IPS-15b (cell line): ENCODE results near the gene TENT5C.

Experiments used
- H3K27me3 ChIP-seq: one replicate; pipeline ENCODE4 v1.6.1; 2013; ENCODE audit warnings: low read length; ENCODE audit not compliant: control insufficient read depth, insufficient read depth
- H3K36me3 ChIP-seq: one replicate; pipeline ENCODE4 v1.6.1; 2013; ENCODE audit warnings: low read length; ENCODE audit not compliant: control insufficient read depth, insufficient read depth
- H3K4me1 ChIP-seq: one replicate; pipeline ENCODE4 v1.6.1; 2013; ENCODE audit warnings: mild to moderate bottlenecking, low read length; ENCODE audit not compliant: control insufficient read depth, insufficient read depth
- H3K4me3 ChIP-seq: one replicate; pipeline ENCODE4 v1.5.1; 2013; ENCODE audit warnings: low read depth, low read length
- H3K9ac ChIP-seq: one replicate; pipeline ENCODE4 v1.6.1; 2013; ENCODE audit warnings: low read depth, mild to moderate bottlenecking, low read length
- H3K9me3 ChIP-seq: one replicate; pipeline ENCODE4 v1.6.1; 2013; ENCODE audit warnings: mild to moderate bottlenecking, low read length; ENCODE audit not compliant: control insufficient read depth, insufficient read depth

Gene TENT5C

GRCh38 chr1:117585086-117585485 lies 20.8 kb upstream of the TENT5C start:
- Histone ChIP-seq H3K9ac (no peak overlapping the region), H3K4me1 (no peaks in the 10 kb centered on the region), H3K36me3 (no peaks in the 10 kb centered on the region), H3K27me3 (no peaks in the 10 kb centered on the region), H3K9me3 (no peaks in the 10 kb centered on the region), H3K4me3 (no peak overlapping the region)

- Histone ChIP-seq H3K9ac (no peak overlapping the region), H3K4me3 (no peak overlapping the region), H3K4me1 (no peaks in the 10 kb centered on the region), H3K27me3 (no peaks in the 10 kb centered on the region), H3K36me3 (no peaks in the 10 kb centered on the region), H3K9me3 (no peaks in the 10 kb centered on the region)
Measured at GRCh38 chr1:117586337-117586736, 19.5 kb upstream of the TENT5C start.

GRCh38 chr1:117586747-117587498 lies 18.9 kb upstream of the TENT5C start:
- Histone ChIP-seq H3K27me3 (no peaks in the 10 kb centered on the region), H3K9ac (no peak overlapping the region), H3K36me3 (no peaks in the 10 kb centered on the region), H3K4me3 (no peak overlapping the region), H3K4me1 (no peaks in the 10 kb centered on the region), H3K9me3 (no peaks in the 10 kb centered on the region)

GRCh38 chr1:117587499-117588356 lies 18.1 kb upstream of the TENT5C start:
- Histone ChIP-seq H3K36me3 (no peaks in the 10 kb centered on the region), H3K9me3 (no peaks in the 10 kb centered on the region), H3K4me3 (no peak overlapping the region), H3K27me3 (no peaks in the 10 kb centered on the region), H3K4me1 (no peaks in the 10 kb centered on the region), H3K9ac (no peak overlapping the region)

GRCh38 chr1:117589544-117589943 lies 16.3 kb upstream of the TENT5C start:
- Histone ChIP-seq H3K4me1 (no peaks in the 10 kb centered on the region), H3K9me3 (no peaks in the 10 kb centered on the region), H3K27me3 (no peaks in the 10 kb centered on the region), H3K9ac (no peak overlapping the region), H3K36me3 (no peaks in the 10 kb centered on the region), H3K4me3 (no peak overlapping the region)

GRCh38 chr1:117590273-117590925 lies 15.4 kb upstream of the TENT5C start:
- Histone ChIP-seq H3K9ac (no peak overlapping the region), H3K4me3 (no peak overlapping the region), H3K36me3 (no peaks in the 10 kb centered on the region), H3K9me3 (no peaks in the 10 kb centered on the region), H3K27me3 (no peaks in the 10 kb centered on the region), H3K4me1 (no peaks in the 10 kb centered on the region)

- H3K27me3 ChIP-seq: no peaks in the 10 kb centered on the region
Measured at GRCh38 chr1:117591252-117591651, 14.6 kb upstream of the TENT5C start.

GRCh38 chr1:117592155-117592554 lies 13.7 kb upstream of the TENT5C start:
- Histone ChIP-seq H3K27me3 (no peaks in the 10 kb centered on the region), H3K4me3 (no peak overlapping the region), H3K4me1 (no peaks in the 10 kb centered on the region), H3K9ac (no peak overlapping the region), H3K9me3 (no peaks in the 10 kb centered on the region), H3K36me3 (no peaks in the 10 kb centered on the region)

More at GRCh38 chr1:117591252-117591651, 14.6 kb upstream of the TENT5C start:
- H3K36me3 ChIP-seq: no peaks in the 10 kb centered on the region
- H3K9me3 ChIP-seq: no peaks in the 10 kb centered on the region
- no peak overlapping the region for H3K4me3 ChIP-seq
- no peaks in the 10 kb centered on the region for H3K4me1 ChIP-seq
- no peak overlapping the region for H3K9ac ChIP-seq

GRCh38 chr1:117594261-117594990 lies 11.4 kb upstream of the TENT5C start:
- no peaks in the 10 kb centered on the region for H3K36me3 ChIP-seq

GRCh38 chr1:117596023-117596720 lies 9.7 kb upstream of the TENT5C start:
- no peak overlapping the region for H3K9ac ChIP-seq
- H3K9me3 ChIP-seq: no peaks in the 10 kb centered on the region
- peaks cover 2% of the 10 kb centered on the region for H3K27me3 ChIP-seq
- H3K4me1 ChIP-seq: no peaks in the 10 kb centered on the region
- H3K36me3 ChIP-seq: no peaks in the 10 kb centered on the region
- H3K4me3 ChIP-seq: no peak overlapping the region

More at GRCh38 chr1:117594261-117594990, 11.4 kb upstream of the TENT5C start:
- H3K27me3 ChIP-seq: no peaks in the 10 kb centered on the region
- no peaks in the 10 kb centered on the region for H3K9me3 ChIP-seq
- H3K9ac ChIP-seq: no peak overlapping the region
- H3K4me1 ChIP-seq: no peaks in the 10 kb centered on the region
- no peak overlapping the region for H3K4me3 ChIP-seq

- Histone ChIP-seq H3K27me3 (peaks cover 5% of the 10 kb centered on the region), H3K9ac (no peak overlapping the region), H3K4me1 (no peaks in the 10 kb centered on the region), H3K9me3 (no peaks in the 10 kb centered on the region), H3K4me3 (no peak overlapping the region), H3K36me3 (no peaks in the 10 kb centered on the region)
Measured at GRCh38 chr1:117598489-117598888, 7.4 kb upstream of the TENT5C start.
